Midbrain (tissue), 1 donor: Measurements from ENCODE around the gene KRTAP10-3.
"Not testable (repeated sequence)": the region's sequence is repeated elsewhere in the genome, so short reads cannot be mapped to it uniquely, and the experiment has no call there.

Experiments
- DNase-seq: peaks from one replicate; lab custom pipeline; 2025; lab: John Stamatoyannopoulos, UW

The KRTAP10-3 gene

GRCh38 chr21:44558695-44559094 lies at the start of gene KRTAP10-3:
TSS of gene KRTAP10-3 (minus strand) at chr21:44558795. CDS start at chr21:44558715, 80 bp downstream.
- DNase-seq, result no peak

- DNase-seq, result no peak
Observed at GRCh38 chr21:44606495-44606894, 47.9 kb upstream of the KRTAP10-3 start.

GRCh38 chr21:44603911-44604310 lies 45.3 kb upstream of the KRTAP10-3 start:
- no peak for DNase-seq

- DNase-seq, result no peak
Observed at GRCh38 chr21:44603109-44603875, 44.7 kb upstream of the KRTAP10-3 start.

- no peak for DNase-seq
Observed at GRCh38 chr21:44602463-44602850, 43.9 kb upstream of the KRTAP10-3 start.

- DNase-seq, result no peak
Observed at GRCh38 chr21:44601596-44602462, 43.2 kb upstream of the KRTAP10-3 start.

- DNase-seq, result not testable (repeated sequence)
Observed at GRCh38 chr21:44601091-44601490, 42.5 kb upstream of the KRTAP10-3 start.

GRCh38 chr21:44600118-44600978 lies 41.8 kb upstream of the KRTAP10-3 start, which contains the start of gene KRTAP10-7:
TSS of gene KRTAP10-7 (plus strand) at chr21:44600597. CDS start at chr21:44600622, 25 bp downstream.
- DNase-seq, result not testable (repeated sequence)

- no peak for DNase-seq
Observed at GRCh38 chr21:44599264-44600029, 40.9 kb upstream of the KRTAP10-3 start.

GRCh38 chr21:44598061-44598460 lies 39.5 kb upstream of the KRTAP10-3 start:
- DNase-seq, result no peak

GRCh38 chr21:44596068-44596725 lies 37.6 kb upstream of the KRTAP10-3 start:
- no peak for DNase-seq

GRCh38 chr21:44595524-44595923 lies 36.9 kb upstream of the KRTAP10-3 start:
- DNase-seq, result no peak

- DNase-seq, result no peak
Observed at GRCh38 chr21:44594406-44594916, 35.9 kb upstream of the KRTAP10-3 start.

GRCh38 chr21:44593598-44594405 lies 35.2 kb upstream of the KRTAP10-3 start:
- no peak for DNase-seq

GRCh38 chr21:44592446-44593311 lies 34.1 kb upstream of the KRTAP10-3 start, which contains the start of gene KRTAP10-6:
TSS of gene KRTAP10-6 (minus strand) at chr21:44592505. CDS start at chr21:44592484, 21 bp downstream.
- no peak for DNase-seq

- DNase-seq, result not testable (repeated sequence)
Observed at GRCh38 chr21:44591801-44592130, 33.2 kb upstream of the KRTAP10-3 start.

- DNase-seq, result not testable (repeated sequence)
Observed at GRCh38 chr21:44590897-44591800, 32.6 kb upstream of the KRTAP10-3 start.
